Measurements from ENCODE around the gene KCNH2. TPM values are rescaled to one million over a fixed set of nuclear protein-coding genes. Genes with fewer than 3 reads are reported as not detected.

KCNH2 gene
- total and polyA plus RNA-seq, 2 of the 8 experiments (the other 6 are each of a cell fraction or from before 2014, with no cell fraction given) = 8.0 to 15.0 TPM

DNA sequence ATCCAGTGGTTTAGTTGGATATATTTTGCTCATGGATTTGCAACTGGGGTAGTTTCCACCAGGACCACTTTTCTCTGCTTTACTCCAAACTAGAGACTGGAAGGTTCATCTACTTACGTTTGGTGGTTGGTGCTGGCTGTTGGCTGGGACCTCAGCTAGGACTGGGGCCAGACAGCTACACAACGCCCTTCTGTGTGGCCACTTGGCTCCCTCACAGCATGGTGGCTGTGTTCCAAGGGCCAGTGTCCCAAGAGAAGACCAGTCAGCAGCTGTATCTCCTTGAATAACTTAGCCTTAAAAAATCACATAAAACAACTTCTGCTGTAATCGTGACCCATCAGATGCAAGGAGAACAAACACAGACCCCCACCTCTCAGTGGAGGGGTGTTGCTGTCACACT lies 4.2 kb upstream of the KCNH2 start:
- Histone ChIP-seq H4K8ac (ENCODE audit: extremely low read depth, insufficient read depth, low read length) (no peak overlapping the region), H3K79me1 (ENCODE audit: low read depth, low read length) (no peaks in the 10 kb centered on the region), H3K27ac (ENCODE audit: low read depth, low read length) (no peak overlapping the region), H3K14ac (ENCODE audit: insufficient read length) (no peak overlapping the region), H3K79me2 (ENCODE audit: control insufficient read depth in 1 of 2, insufficient read depth in 2 of 2, low read length in 2 of 2) (no peaks in the 10 kb centered on the region), H3K9me3 (ENCODE audit: insufficient read depth in 2 of 2, low read depth in 1 of 2, low read length in 1 of 2) (no peaks in the 10 kb centered on the region), H3K23ac (ENCODE audit: insufficient read length) (no peak overlapping the region), H2BK120ac (replicated peaks; ENCODE audit: low read depth, low read length) (no peak overlapping the region), H4K5ac (ENCODE audit: insufficient read length, low read depth, low read length) (no peak overlapping the region), H2BK20ac (ENCODE audit: low read length) (no peak overlapping the region), H3K4ac (replicated peaks; ENCODE audit: insufficient read length, low read depth, low read length) (no peak overlapping the region), H3K4me2 (ENCODE audit: insufficient read depth in 1 of 2, low read depth in 2 of 2, low read length in 2 of 2) (no peak overlapping the region), H3K23me2 (ENCODE audit: low read depth, low read length) (peaks cover 11% of the 10 kb centered on the region), H4K91ac (replicated peaks; ENCODE audit: insufficient read length, low read length) (no peak overlapping the region), H3K4me3 (ENCODE audit: extremely low read depth in 1 of 4, insufficient read depth in 2 of 4, low read depth in 3 of 4, low read length in 4 of 4) (no peak overlapping the region), H3K56ac (replicated peaks; ENCODE audit: insufficient read length, low read depth, low read length) (no peak overlapping the region), H3K18ac (ENCODE audit: extremely low read depth, low read length) (no peak overlapping the region), H2AFZ (ENCODE audit: low read length) (no peak overlapping the region), H3K36me3 (ENCODE audit: control insufficient read depth in 2 of 4, insufficient read depth in 4 of 4, low read length in 3 of 4) (no peaks in the 10 kb centered on the region), H2BK5ac (ENCODE audit: low read depth, low read length) (no peak overlapping the region), H3K4me1 (replicated peaks in 1 of 4; ENCODE audit: control insufficient read depth in 3 of 4, insufficient read depth in 4 of 4, low read length in 3 of 4) (peaks cover 6 to 19% (median 15%) of the 10 kb centered on the region in 4 experiments), H2BK12ac (ENCODE audit: low read depth, low read length) (no peak overlapping the region), H2BK15ac (ENCODE audit: low read length) (no peak overlapping the region; the same call in 1 of the 2 replicates), H2AK5ac (ENCODE audit: low read depth, low read length) (no peak overlapping the region), H4K20me1 (replicated peaks in 1 of 2; ENCODE audit: control insufficient read depth in 1 of 2, insufficient read depth in 2 of 2, low read length in 2 of 2) (peaks cover 0 to under 1% of the 10 kb centered on the region in 2 experiments), H3K27me3 (replicated peaks in 1 of 4; ENCODE audit: control insufficient read depth in 3 of 4, extremely low read depth in 1 of 4, insufficient read depth in 3 of 4, low read length in 3 of 4) (peaks cover under 1 to 18% (median 10%) of the 10 kb centered on the region in 4 experiments), H3K9ac (replicated peaks in 1 of 4; ENCODE audit: extremely low read depth in 1 of 4, low read depth in 3 of 4, low read length in 3 of 4) (no peak overlapping the region)
- WGBS, 2 experiments (ENCODE audit: extremely low coverage in 1 of 2, insufficient coverage in 1 of 2, insufficient read length in 1 of 2, insufficient replicate concordance in 2 of 2, low coverage in 1 of 2, low lambda C conversion rate in 2 of 2, missing lambda C conversion rate in 1 of 2) = 71% methylated on average over 3 of the region's 3 CpGs; no CpG with 5 or more reads in 1 of the 2 experiments
- DNase-seq (ENCODE audit: low read depth in 1 of 2, low spot score in 2 of 2) = no peak
- FAIRE-seq = no peak
- POLR2A ChIA-PET (ENCODE audit: partially characterized antibody) = no interaction called here
- CTCF ChIA-PET (ENCODE audit: partially characterized antibody) = interaction anchor here (6.0 to 27.0 kb wide), 2 partner anchors 19 to 27 kb away, joined by 51 to 797 read pairs; no protein-coding TSS in a partner anchor
- TF ChIP-seq FOSL1 (IDR thresholded peaks at IDR 0.05; ENCODE audit: insufficient read depth, low read depth, low read length) = no peak

Measured in H1 (cell line).